Endothelial cell of umbilical vein (primary cell): ENCODE data around the gene GCAT. TPM values are rescaled to one million over a fixed set of nuclear protein-coding genes. Genes with fewer than 3 reads are reported as not detected.

Experiments used
- BruUV-seq: library from RNA; stranded (reverse); fragments of 400-500 nt; replicated peaks from 2 replicates; lab custom pipeline; 2021; lab: Mats Ljungman, UMichigan
- CTCF ChIA-PET: fragments of 300-600, 350-600 bp; sonication (Branson Sonifier 250); formaldehyde crosslinking; loops from one replicate; lab custom pipeline; 2021; ENCODE audit warnings: antibody characterized with exemption, inconsistent platforms; lab: Charles Lee
- POLR2A ChIA-PET: fragments of 300-600, 350-600 bp; sonication (Branson Sonifier 250); formaldehyde crosslinking; loops from one replicate; lab custom pipeline; 2021; ENCODE audit warnings: antibody characterized with exemption, inconsistent platforms; lab: Charles Lee
- DNase-seq: peaks from one replicate; pipeline ENCODE4 v3.0.0-alpha.2; 2011; ENCODE audit warnings: low read depth, low spot score
- FAIRE-seq: peaks from 2 replicates; lab custom pipeline; 2011; peaks lifted over from hg19 to GRCh38; lab: Jason Lieb, UNC
- H2AFZ ChIP-seq: 2 replicates; pipeline ENCODE4 v1.6.0; 2012; ENCODE audit warnings: low read depth, low read length, control low read depth, inconsistent platforms
- H3K27ac ChIP-seq: 2 replicates; pipeline ENCODE4 v1.5.1; 2011; ENCODE audit warnings: low read depth, mild to moderate bottlenecking, control low read depth, low read length, moderate library complexity; ENCODE audit not compliant: insufficient read depth
- H3K27me3 ChIP-seq, 2 experiments: 2 replicates each; pipeline versions ENCODE4 v1.6.0 to v1.6.1; 2011; ENCODE audit warnings: low read length in 2 of 2, mixed read lengths in 1 of 2; ENCODE audit not compliant: control insufficient read depth in 2 of 2, insufficient read depth in 2 of 2
- H3K36me3 ChIP-seq, 2 experiments: 2 replicates in 1 of 2; 3 replicates in 1 of 2; pipeline ENCODE4 v1.5.1; 2011; ENCODE audit warnings: low read length in 2 of 2, mild to moderate bottlenecking in 1 of 2, moderate library complexity in 1 of 2; ENCODE audit not compliant: control insufficient read depth in 2 of 2, insufficient read depth in 2 of 2; ENCODE audit errors: extremely low read depth in 1 of 2
- H3K4me1 ChIP-seq: 3 replicates; pipeline ENCODE4 v1.5.1; 2011; ENCODE audit warnings: mild to moderate bottlenecking, low read length; ENCODE audit not compliant: control insufficient read depth, insufficient read depth; ENCODE audit errors: extremely low read depth
- H3K4me2 ChIP-seq: 2 replicates; pipeline ENCODE4 v1.6.1; 2011; ENCODE audit warnings: low read length, control low read depth, mixed read lengths; ENCODE audit not compliant: insufficient read depth
- H3K4me3 ChIP-seq, 3 experiments: fragments of 200-600 bp in 1 of 3; sonication (generic), shearing (Covaris generic) in 1 of 3; replicated peaks in 1 of 3; 2 replicates each; pipeline ENCODE4 v1.5.1; 2011 to 2016; ENCODE audit warnings: control low read depth in 3 of 3, low read length in 3 of 3, mild to moderate bottlenecking in 2 of 3, inconsistent platforms in 1 of 3, low read depth in 1 of 3, moderate library complexity in 1 of 3; ENCODE audit not compliant: insufficient read depth in 1 of 3
- H3K79me2 ChIP-seq: 2 replicates; pipeline ENCODE4 v1.6.0; 2012; ENCODE audit warnings: low read length, inconsistent platforms; ENCODE audit not compliant: control insufficient read depth, insufficient read depth
- H3K9ac ChIP-seq: replicated peaks from 2 replicates; pipeline ENCODE3; 2011; ENCODE audit warnings: low read length, control low read depth; ENCODE audit not compliant: insufficient read depth; ENCODE audit errors: extremely low read depth
- H3K9me1 ChIP-seq: replicated peaks from 3 replicates; pipeline ENCODE4 v1.6.0; 2011; ENCODE audit warnings: mild to moderate bottlenecking, low read length; ENCODE audit not compliant: control insufficient read depth, insufficient read depth; ENCODE audit errors: extremely low read depth
- H3K9me3 ChIP-seq: replicated peaks from 2 replicates; pipeline ENCODE4 v1.5.1; 2012; ENCODE audit warnings: low read length, inconsistent platforms; ENCODE audit not compliant: control insufficient read depth, insufficient read depth
- H4K20me1 ChIP-seq: replicated peaks from 2 replicates; pipeline ENCODE3; 2011; ENCODE audit warnings: mild to moderate bottlenecking, low read length; ENCODE audit not compliant: control insufficient read depth, insufficient read depth; ENCODE audit errors: extremely low read depth
- EZH2 ChIP-seq: IDR thresholded peaks from 2 replicates; pipeline ENCODE4 v1.6.1; 2012; ENCODE audit warnings: borderline replicate concordance, low read depth, mild to moderate bottlenecking, moderate library complexity, low read length, inconsistent platforms; ENCODE audit not compliant: severe bottlenecking
- FOS ChIP-seq: IDR thresholded peaks from 2 replicates; pipeline ENCODE4 v1.6.1; 2011; ENCODE audit warnings: mild to moderate bottlenecking, low read length, moderate library complexity, borderline replicate concordance; ENCODE audit not compliant: insufficient read depth
- GATA2 ChIP-seq: IDR thresholded peaks from 2 replicates; pipeline ENCODE4 v1.7.0; 2011; ENCODE audit warnings: low read depth, mild to moderate bottlenecking, moderate library complexity, mixed read lengths, low read length; ENCODE audit not compliant: insufficient read length, insufficient read depth
- JUN ChIP-seq: IDR thresholded peaks from 2 replicates; pipeline ENCODE4 v1.6.1; 2011; ENCODE audit warnings: borderline replicate concordance, low read depth; ENCODE audit not compliant: insufficient read length, insufficient read depth
- MAX ChIP-seq: IDR thresholded peaks from 2 replicates; pipeline ENCODE4 v1.6.1; 2011; ENCODE audit not compliant: insufficient read depth, insufficient read length
- MYC ChIP-seq: IDR thresholded peaks from one replicate; pipeline ENCODE4 v1.6.1; 2011; ENCODE audit warnings: mild to moderate bottlenecking, low read depth, low read length
- POLR2A ChIP-seq: IDR thresholded peaks from 2 replicates; pipeline ENCODE4 v1.6.1; 2012; ENCODE audit warnings: low read depth, mild to moderate bottlenecking, control low read depth, low read length
- POLR2AphosphoS5 ChIP-seq: IDR thresholded peaks from 2 replicates; pipeline ENCODE4 v1.6.1; 2012; ENCODE audit warnings: low read depth, mild to moderate bottlenecking, control low read depth, low read length, moderate library complexity; ENCODE audit not compliant: insufficient read depth
- dilution Hi-C: fragments of 300-500 bp; cut with MboI; formaldehyde crosslinking; loops from one replicate; pipeline ENCODE4 v1.15.0; 2019; ENCODE audit warnings: low sequenced_read_pairs; ENCODE audit not compliant: extremely low pct_ligation_motif_present
- intact Hi-C: fragments of 100-400 bp; cut with micrococcal nuclease; formaldehyde crosslinking; loops from one replicate; pipeline ENCODE4 v1.10.0; 2022
- polyA plus RNA-seq, 4 experiments: library from polyadenylated mRNA; depleted of rRNA in 3 of 4; stranded (reverse) in 3 of 4; unstranded in 1 of 4; fragments of >200 nt; gene quantifications; 2 replicates each; pipeline versions ENCODE4 v1.2.1 to v1.2.3, GENCODE V29; 2011 to 2012; ENCODE audit warnings: missing spikeins in 1 of 4
- total RNA-seq: library from RNA; stranded (reverse); gene quantifications from 2 replicates; pipeline ENCODE4 v1.2.3, GENCODE V29; 2021
- TF ChIP-seq, protein P1 (sequence below), 2 donors: IDR thresholded peaks; 1 replicate in 1 of 2; 2 replicates in 1 of 2; pipeline ENCODE4 v1.5.1; 2011; ENCODE audit warnings: low read length in 2 of 2, mild to moderate bottlenecking in 2 of 2, moderate library complexity in 2 of 2, control low read depth in 1 of 2, inconsistent platforms in 1 of 2, low read depth in 1 of 2; ENCODE audit not compliant: insufficient read depth in 1 of 2; ENCODE audit errors: extremely low read depth in 1 of 2

The GCAT gene
- total and polyA plus RNA-seq, 2 donors (not counting 3 experiments of a cell fraction or from before 2014, with no cell fraction given): 19.7 TPM

GRCh38 chr22:37784829-37785495, 22.8 kb upstream of the GCAT start:
- Histone ChIP-seq H3K4me3 (no peak overlapping the region), H4K20me1 (no peaks in the 10 kb centered on the region), H3K27me3 (no peaks in the 10 kb centered on the region), H3K9me1 (no peaks in the 10 kb centered on the region), H2AFZ (no peak overlapping the region), H3K4me1 (peaks cover 15% of the 10 kb centered on the region), H3K27ac (no peak overlapping the region), H3K9me3 (no peaks in the 10 kb centered on the region), H3K9ac (no peak overlapping the region), H3K79me2 (no peaks in the 10 kb centered on the region), H3K4me2 (no peak overlapping the region), H3K36me3 (no peaks in the 10 kb centered on the region)
- no TSS peak for BruUV-seq
- no peak for DNase-seq
- TF ChIP-seq MAX: no peak
- TF ChIP-seq GATA2: no peak
- no peak for TF ChIP-seq POLR2A
- no peak for TF ChIP-seq EZH2
- no peak for TF ChIP-seq POLR2AphosphoS5
- TF ChIP-seq, protein P1, sequence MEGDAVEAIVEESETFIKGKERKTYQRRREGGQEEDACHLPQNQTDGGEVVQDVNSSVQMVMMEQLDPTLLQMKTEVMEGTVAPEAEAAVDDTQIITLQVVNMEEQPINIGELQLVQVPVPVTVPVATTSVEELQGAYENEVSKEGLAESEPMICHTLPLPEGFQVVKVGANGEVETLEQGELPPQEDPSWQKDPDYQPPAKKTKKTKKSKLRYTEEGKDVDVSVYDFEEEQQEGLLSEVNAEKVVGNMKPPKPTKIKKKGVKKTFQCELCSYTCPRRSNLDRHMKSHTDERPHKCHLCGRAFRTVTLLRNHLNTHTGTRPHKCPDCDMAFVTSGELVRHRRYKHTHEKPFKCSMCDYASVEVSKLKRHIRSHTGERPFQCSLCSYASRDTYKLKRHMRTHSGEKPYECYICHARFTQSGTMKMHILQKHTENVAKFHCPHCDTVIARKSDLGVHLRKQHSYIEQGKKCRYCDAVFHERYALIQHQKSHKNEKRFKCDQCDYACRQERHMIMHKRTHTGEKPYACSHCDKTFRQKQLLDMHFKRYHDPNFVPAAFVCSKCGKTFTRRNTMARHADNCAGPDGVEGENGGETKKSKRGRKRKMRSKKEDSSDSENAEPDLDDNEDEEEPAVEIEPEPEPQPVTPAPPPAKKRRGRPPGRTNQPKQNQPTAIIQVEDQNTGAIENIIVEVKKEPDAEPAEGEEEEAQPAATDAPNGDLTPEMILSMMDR (IDR thresholded peaks at IDR 0.05; ENCODE audit: extremely low read depth in 1 of 2, insufficient read depth in 1 of 2, low read depth in 1 of 2, low read length in 2 of 2): no peak
- no peak for TF ChIP-seq JUN
- no peak for TF ChIP-seq FOS
- TF ChIP-seq MYC: no peak
- intact Hi-C loops: no loop called here
- no peak for FAIRE-seq
- ChIA-PET POLR2A (no interaction called here), CTCF (no interaction called here)
- dilution Hi-C loops: no loop called here
